ENCODE measurements around the gene CCDC107.

Gene CCDC107

GRCh38 chr9:35650341-35651158, 7.5 kb upstream of the CCDC107 start, which contains the start of gene SIT1:
SIT1 (minus strand) TSS chr9:35650931; CDS start chr9:35650853, 78 bp downstream.
- Histone ChIP-seq H3K9me3 (ENCODE audit: control insufficient read depth in 1 of 2, low read length in 2 of 2) (no peaks in the 10 kb centered on the region), H3K27me3 (ENCODE audit: control insufficient read depth in 1 of 2, insufficient read depth in 2 of 2, low read length in 2 of 2) (no peaks in the 10 kb centered on the region), H3K4me1 (ENCODE audit: control insufficient read depth in 1 of 2, insufficient read depth in 2 of 2, low read length in 2 of 2) (peaks cover 7 to 13% of the 10 kb centered on the region in 2 donors), H3K4me3 (ENCODE audit: low read depth in 1 of 2, low read length in 2 of 2) (peak within 1 kb of the TSS; percentile 50 to 55), H3K27ac (ENCODE audit: low read depth, low read length) (no peak within 1 kb of the TSS), H3K36me3 (ENCODE audit: control insufficient read depth in 1 of 2, insufficient read depth in 2 of 2, low read length in 2 of 2) (no peaks in the 10 kb centered on the region), H3K9ac (ENCODE audit: low read depth in 1 of 2, low read length in 2 of 2) (peak within 1 kb of the TSS in 1 of 2 donors; percentile 52)

GRCh38 chr9:35651956-35652828, 5.9 kb upstream of the CCDC107 start:
- Histone ChIP-seq H3K27me3 (ENCODE audit: control insufficient read depth in 1 of 2, insufficient read depth in 2 of 2, low read length in 2 of 2) (no peaks in the 10 kb centered on the region), H3K36me3 (ENCODE audit: control insufficient read depth in 1 of 2, insufficient read depth in 2 of 2, low read length in 2 of 2) (no peaks in the 10 kb centered on the region), H3K9me3 (ENCODE audit: control insufficient read depth in 1 of 2, low read length in 2 of 2) (no peaks in the 10 kb centered on the region), H3K4me1 (ENCODE audit: control insufficient read depth in 1 of 2, insufficient read depth in 2 of 2, low read length in 2 of 2) (peaks cover 4 to 14% of the 10 kb centered on the region in 2 donors), H3K4me3 (ENCODE audit: low read depth in 1 of 2, low read length in 2 of 2) (no peak overlapping the region), H3K9ac (ENCODE audit: low read depth in 1 of 2, low read length in 2 of 2) (no peak overlapping the region), H3K27ac (ENCODE audit: low read depth, low read length) (no peak overlapping the region)

- Histone ChIP-seq H3K4me3 (ENCODE audit: low read depth in 1 of 2, low read length in 2 of 2) (no peak overlapping the region), H3K27ac (ENCODE audit: low read depth, low read length) (no peak overlapping the region), H3K4me1 (ENCODE audit: control insufficient read depth in 1 of 2, insufficient read depth in 2 of 2, low read length in 2 of 2) (peaks cover 3 to 10% of the 10 kb centered on the region in 2 donors), H3K27me3 (ENCODE audit: control insufficient read depth in 1 of 2, insufficient read depth in 2 of 2, low read length in 2 of 2) (no peaks in the 10 kb centered on the region), H3K36me3 (ENCODE audit: control insufficient read depth in 1 of 2, insufficient read depth in 2 of 2, low read length in 2 of 2) (no peaks in the 10 kb centered on the region), H3K9me3 (ENCODE audit: control insufficient read depth in 1 of 2, low read length in 2 of 2) (no peaks in the 10 kb centered on the region), H3K9ac (ENCODE audit: low read depth in 1 of 2, low read length in 2 of 2) (no peak overlapping the region)
Measured at GRCh38 chr9:35652829-35653209, 5.3 kb upstream of the CCDC107 start.

- Histone ChIP-seq H3K4me3 (ENCODE audit: low read depth in 1 of 2, low read length in 2 of 2) (no peak overlapping the region), H3K9ac (ENCODE audit: low read depth in 1 of 2, low read length in 2 of 2) (no peak overlapping the region), H3K27ac (ENCODE audit: low read depth, low read length) (no peak overlapping the region), H3K36me3 (ENCODE audit: control insufficient read depth in 1 of 2, insufficient read depth in 2 of 2, low read length in 2 of 2) (no peaks in the 10 kb centered on the region), H3K4me1 (ENCODE audit: control insufficient read depth in 1 of 2, insufficient read depth in 2 of 2, low read length in 2 of 2) (peaks cover 3 to 9% of the 10 kb centered on the region in 2 donors), H3K27me3 (ENCODE audit: control insufficient read depth in 1 of 2, insufficient read depth in 2 of 2, low read length in 2 of 2) (no peaks in the 10 kb centered on the region), H3K9me3 (ENCODE audit: control insufficient read depth in 1 of 2, low read length in 2 of 2) (no peaks in the 10 kb centered on the region)
Measured at GRCh38 chr9:35653611-35654010, 4.5 kb upstream of the CCDC107 start.

GRCh38 chr9:35656348-35656747, 1.7 kb upstream of the CCDC107 start:
- no peak overlapping the region for H3K4me3 ChIP-seq (ENCODE audit: low read depth in 1 of 2, low read length in 2 of 2)
- H3K4me1 ChIP-seq (ENCODE audit: control insufficient read depth in 1 of 2, insufficient read depth in 2 of 2, low read length in 2 of 2): peaks cover 20 to 30% of the 10 kb centered on the region in 2 donors
- H3K36me3 ChIP-seq (ENCODE audit: control insufficient read depth in 1 of 2, insufficient read depth in 2 of 2, low read length in 2 of 2): peaks cover 5 to 7% of the 10 kb centered on the region in 2 donors
- no peaks in the 10 kb centered on the region for H3K9me3 ChIP-seq (ENCODE audit: control insufficient read depth in 1 of 2, low read length in 2 of 2)
- H3K27ac ChIP-seq (ENCODE audit: low read depth, low read length): no peak overlapping the region
- no peaks in the 10 kb centered on the region for H3K27me3 ChIP-seq (ENCODE audit: control insufficient read depth in 1 of 2, insufficient read depth in 2 of 2, low read length in 2 of 2)
- H3K9ac ChIP-seq (ENCODE audit: low read depth in 1 of 2, low read length in 2 of 2): no peak overlapping the region

- no peaks in the 10 kb centered on the region for H3K27me3 ChIP-seq (ENCODE audit: control insufficient read depth in 1 of 2, insufficient read depth in 2 of 2, low read length in 2 of 2)
- peak overlapping the region; percentile 59 to 81 for H3K9ac ChIP-seq (ENCODE audit: low read depth in 1 of 2, low read length in 2 of 2)
- peaks cover 7 to 8% of the 10 kb centered on the region in 2 donors for H3K36me3 ChIP-seq (ENCODE audit: control insufficient read depth in 1 of 2, insufficient read depth in 2 of 2, low read length in 2 of 2)
- peaks cover 23 to 33% of the 10 kb centered on the region in 2 donors for H3K4me1 ChIP-seq (ENCODE audit: control insufficient read depth in 1 of 2, insufficient read depth in 2 of 2, low read length in 2 of 2)
- H3K27ac ChIP-seq (ENCODE audit: low read depth, low read length): peak overlapping the region; percentile 99
- peak overlapping the region; percentile 59 to 77 for H3K4me3 ChIP-seq (ENCODE audit: low read depth in 1 of 2, low read length in 2 of 2)
- H3K9me3 ChIP-seq (ENCODE audit: control insufficient read depth in 1 of 2, low read length in 2 of 2): no peaks in the 10 kb centered on the region
Measured at GRCh38 chr9:35656831-35657545, 1.1 kb upstream of the CCDC107 start.

GRCh38 chr9:35657546-35658136, 451 bp upstream of the CCDC107 start, which contains the start of gene RMRP:
RMRP (minus strand) TSS chr9:35658019.
- peaks cover 29 to 37% of the 10 kb centered on the region in 2 donors for H3K4me1 ChIP-seq (ENCODE audit: control insufficient read depth in 1 of 2, insufficient read depth in 2 of 2, low read length in 2 of 2)

GRCh38 chr9:35658968-35659220, 802 bp downstream of the CCDC107 start:
- Histone ChIP-seq H3K36me3 (ENCODE audit: control insufficient read depth in 1 of 2, insufficient read depth in 2 of 2, low read length in 2 of 2) (peaks cover 8 to 11% of the 10 kb centered on the region in 2 donors), H3K9me3 (ENCODE audit: control insufficient read depth in 1 of 2, low read length in 2 of 2) (no peaks in the 10 kb centered on the region), H3K4me3 (ENCODE audit: low read depth in 1 of 2, low read length in 2 of 2) (peak overlapping the region; percentile 77 to 89), H3K4me1 (ENCODE audit: control insufficient read depth in 1 of 2, insufficient read depth in 2 of 2, low read length in 2 of 2) (peaks cover 36 to 45% of the 10 kb centered on the region in 2 donors), H3K27ac (ENCODE audit: low read depth, low read length) (peak overlapping the region; percentile 99), H3K27me3 (ENCODE audit: control insufficient read depth in 1 of 2, insufficient read depth in 2 of 2, low read length in 2 of 2) (no peaks in the 10 kb centered on the region), H3K9ac (ENCODE audit: low read depth in 1 of 2, low read length in 2 of 2) (peak overlapping the region; percentile 81 to 86)

More at GRCh38 chr9:35657546-35658136, 451 bp upstream of the CCDC107 start, which contains the start of gene RMRP:
- H3K9ac ChIP-seq (ENCODE audit: low read depth in 1 of 2, low read length in 2 of 2): peak within 1 kb of the TSS; percentile 81 to 86
- H3K4me3 ChIP-seq (ENCODE audit: low read depth in 1 of 2, low read length in 2 of 2): peak within 1 kb of the TSS; percentile 77 to 89
- H3K36me3 ChIP-seq (ENCODE audit: control insufficient read depth in 1 of 2, insufficient read depth in 2 of 2, low read length in 2 of 2): peaks cover 7 to 8% of the 10 kb centered on the region in 2 donors
- no peaks in the 10 kb centered on the region for H3K27me3 ChIP-seq (ENCODE audit: control insufficient read depth in 1 of 2, insufficient read depth in 2 of 2, low read length in 2 of 2)
- H3K9me3 ChIP-seq (ENCODE audit: control insufficient read depth in 1 of 2, low read length in 2 of 2): no peaks in the 10 kb centered on the region
- H3K27ac ChIP-seq (ENCODE audit: low read depth, low read length): peak within 1 kb of the TSS; percentile 99

GRCh38 chr9:35659340-35659739, 1.2 kb downstream of the CCDC107 start:
- Histone ChIP-seq H3K9ac (ENCODE audit: low read depth in 1 of 2, low read length in 2 of 2) (peak overlapping the region; percentile 81 to 86), H3K36me3 (ENCODE audit: control insufficient read depth in 1 of 2, insufficient read depth in 2 of 2, low read length in 2 of 2) (peaks cover 8 to 11% of the 10 kb centered on the region in 2 donors), H3K4me3 (ENCODE audit: low read depth in 1 of 2, low read length in 2 of 2) (peak overlapping the region; percentile 77 to 89), H3K4me1 (ENCODE audit: control insufficient read depth in 1 of 2, insufficient read depth in 2 of 2, low read length in 2 of 2) (peaks cover 40 to 50% of the 10 kb centered on the region in 2 donors), H3K27me3 (ENCODE audit: control insufficient read depth in 1 of 2, insufficient read depth in 2 of 2, low read length in 2 of 2) (no peaks in the 10 kb centered on the region), H3K9me3 (ENCODE audit: control insufficient read depth in 1 of 2, low read length in 2 of 2) (no peaks in the 10 kb centered on the region), H3K27ac (ENCODE audit: low read depth, low read length) (peak overlapping the region; percentile 99)

Data from duodenal mucosa (tissue), 2 donors.